SU-DHL-6 (cell line): Measurements from ENCODE around the gene OASL.

Experiments used
- H2AFZ ChIP-seq: fragments of 200-600 bp; sonication (generic); 2 replicates; pipeline ENCODE4 v1.6.1; 2014; ENCODE audit warnings: low read depth, mild to moderate bottlenecking, moderate library complexity, mixed read lengths, antibody characterized with exemption, low read length; ENCODE audit not compliant: severe bottlenecking
- H3F3A ChIP-seq: fragments of 200-600 bp; shearing (Covaris generic); 2 replicates; pipeline ENCODE4 v1.6.0; 2016; ENCODE audit warnings: antibody characterized with exemption, mild to moderate bottlenecking; ENCODE audit not compliant: insufficient read depth
- H3K27ac ChIP-seq: fragments of 200-600 bp; sonication (generic); 2 replicates; pipeline ENCODE4 v1.5.1; 2016; ENCODE audit warnings: low read depth, mild to moderate bottlenecking, low read length, moderate library complexity, mixed read lengths
- H3K27me3 ChIP-seq: fragments of 200-600 bp; sonication (generic), shearing (Covaris generic); 2 replicates; pipeline ENCODE4 v1.6.0; 2014; ENCODE audit warnings: mild to moderate bottlenecking, low read length
- H3K36me3 ChIP-seq: fragments of 200-600 bp; sonication (generic); 2 replicates; pipeline ENCODE4 v1.6.1; 2014; ENCODE audit warnings: mild to moderate bottlenecking, low read length, mixed read lengths
- H3K4me2 ChIP-seq: fragments of 300-600, 200-600 bp; shearing (Covaris generic), sonication (generic); 2 replicates; pipeline ENCODE4 v1.6.0; 2014; ENCODE audit warnings: low read length, low read depth, mild to moderate bottlenecking; ENCODE audit not compliant: poor library complexity, severe bottlenecking
- H3K4me3 ChIP-seq: fragments of 200-600 bp; sonication (generic); 2 replicates; pipeline ENCODE4 v1.5.1; 2014; ENCODE audit warnings: antibody characterized with exemption, low read length, mild to moderate bottlenecking, mixed read lengths; ENCODE audit not compliant: insufficient read depth, poor library complexity, severe bottlenecking
- H3K79me2 ChIP-seq: fragments of 200-600 bp; sonication (generic); 2 replicates; pipeline ENCODE4 v1.6.1; 2014; ENCODE audit warnings: mild to moderate bottlenecking, low read length, moderate library complexity; ENCODE audit not compliant: insufficient read depth
- H3K9ac ChIP-seq: fragments of 200-600 bp; sonication (generic); 2 replicates; pipeline ENCODE4 v1.7.0; 2014; ENCODE audit warnings: mild to moderate bottlenecking, low read length
- H3K9me2 ChIP-seq: fragments of 200-600 bp; sonication (generic); replicated peaks from 2 replicates; pipeline ENCODE4 v1.6.1; 2014; ENCODE audit warnings: low read length; ENCODE audit not compliant: insufficient read depth
- H3K9me3 ChIP-seq: fragments of 200-600 bp; sonication (generic); 2 replicates; pipeline ENCODE4 v1.6.1; 2014; ENCODE audit warnings: low read length, mixed read lengths; ENCODE audit not compliant: insufficient read depth
- H4K20me1 ChIP-seq: fragments of 200-600 bp; sonication (generic); 2 replicates; pipeline ENCODE4 v1.6.1; 2014; ENCODE audit warnings: low read depth, mild to moderate bottlenecking, antibody characterized with exemption, low read length, moderate library complexity, mixed read lengths
- EZH2phosphoT487 ChIP-seq: fragments of 200-600 bp; sonication (generic), shearing (Covaris generic); conservative IDR thresholded peaks from 2 replicates; pipeline ENCODE4 v1.6.1; 2018; ENCODE audit warnings: mild to moderate bottlenecking, antibody characterized with exemption, low read length, moderate library complexity, mixed read lengths
- TF ChIP-seq, protein P1 (sequence below): fragments of 200-600 bp; sonication (generic); IDR thresholded peaks from one replicate; pipeline ENCODE4 v1.5.1; 2017; ENCODE audit warnings: antibody characterized with exemption, mild to moderate bottlenecking, low read length, moderate library complexity; ENCODE audit not compliant: insufficient read depth, poor library complexity, severe bottlenecking

Gene OASL

DNA sequence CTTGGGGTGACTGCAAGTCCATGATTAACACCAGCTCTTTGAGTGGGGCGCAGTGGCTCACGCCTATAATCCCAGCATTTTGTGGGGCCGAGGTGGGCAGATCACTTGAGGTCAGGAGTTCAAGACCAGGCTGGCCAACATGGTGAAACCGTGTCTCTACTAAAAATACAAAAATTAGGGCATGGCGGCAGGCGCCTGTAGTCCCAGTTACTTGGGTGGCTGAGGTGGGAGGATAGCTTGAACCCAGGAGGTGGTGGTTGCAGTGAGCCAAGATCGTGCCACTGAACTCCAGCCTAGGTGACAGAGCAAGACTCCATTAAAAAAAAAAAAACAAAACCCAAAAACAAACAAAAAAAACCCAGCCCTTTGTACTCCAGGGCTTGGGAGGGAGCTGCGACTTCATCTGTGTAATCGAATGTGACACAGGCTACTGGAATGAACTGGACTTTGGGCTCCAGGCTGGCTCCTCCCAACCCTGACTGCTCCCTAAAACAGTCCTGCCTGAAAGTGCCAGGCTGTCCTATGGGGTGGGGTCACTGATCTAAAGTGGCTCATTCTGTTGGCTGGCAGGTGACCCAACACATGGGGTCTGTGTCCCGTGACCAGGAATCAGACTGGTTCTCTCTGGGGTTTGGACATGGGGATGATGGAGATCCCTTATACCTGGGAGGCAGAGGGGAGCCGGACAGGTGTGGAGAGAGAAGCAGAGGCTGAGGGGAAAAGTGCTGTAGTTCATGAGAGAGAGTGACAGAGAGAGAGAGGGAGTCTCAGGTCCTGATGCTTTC is 13.4 kb downstream of the OASL start:
- no peak for TF ChIP-seq EZH2phosphoT487
- TF ChIP-seq, protein P1, sequence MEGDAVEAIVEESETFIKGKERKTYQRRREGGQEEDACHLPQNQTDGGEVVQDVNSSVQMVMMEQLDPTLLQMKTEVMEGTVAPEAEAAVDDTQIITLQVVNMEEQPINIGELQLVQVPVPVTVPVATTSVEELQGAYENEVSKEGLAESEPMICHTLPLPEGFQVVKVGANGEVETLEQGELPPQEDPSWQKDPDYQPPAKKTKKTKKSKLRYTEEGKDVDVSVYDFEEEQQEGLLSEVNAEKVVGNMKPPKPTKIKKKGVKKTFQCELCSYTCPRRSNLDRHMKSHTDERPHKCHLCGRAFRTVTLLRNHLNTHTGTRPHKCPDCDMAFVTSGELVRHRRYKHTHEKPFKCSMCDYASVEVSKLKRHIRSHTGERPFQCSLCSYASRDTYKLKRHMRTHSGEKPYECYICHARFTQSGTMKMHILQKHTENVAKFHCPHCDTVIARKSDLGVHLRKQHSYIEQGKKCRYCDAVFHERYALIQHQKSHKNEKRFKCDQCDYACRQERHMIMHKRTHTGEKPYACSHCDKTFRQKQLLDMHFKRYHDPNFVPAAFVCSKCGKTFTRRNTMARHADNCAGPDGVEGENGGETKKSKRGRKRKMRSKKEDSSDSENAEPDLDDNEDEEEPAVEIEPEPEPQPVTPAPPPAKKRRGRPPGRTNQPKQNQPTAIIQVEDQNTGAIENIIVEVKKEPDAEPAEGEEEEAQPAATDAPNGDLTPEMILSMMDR, result no peak
- Histone ChIP-seq H4K20me1 (no peaks in the 10 kb centered on the region), H3K4me2 (no peak overlapping the region), H3K9ac (no peak overlapping the region), H2AFZ (no peak overlapping the region), H3K36me3 (no peaks in the 10 kb centered on the region), H3K9me3 (no peaks in the 10 kb centered on the region), H3K27ac (no peak overlapping the region), H3K27me3 (no peaks in the 10 kb centered on the region), H3K79me2 (no peaks in the 10 kb centered on the region), H3K9me2 (no peaks in the 10 kb centered on the region), H3F3A (no peaks in the 10 kb centered on the region), H3K4me3 (no peak overlapping the region)

GRCh38 chr12:121023799-121024198 is 15.2 kb downstream of the OASL start:
- Histone ChIP-seq H3K9me2 (no peaks in the 10 kb centered on the region), H3K36me3 (no peaks in the 10 kb centered on the region), H3K9ac (no peak overlapping the region), H4K20me1 (no peaks in the 10 kb centered on the region), H3K27ac (no peak overlapping the region), H3K4me2 (no peak overlapping the region), H3K27me3 (no peaks in the 10 kb centered on the region), H3K4me3 (no peak overlapping the region), H3K9me3 (no peaks in the 10 kb centered on the region), H3F3A (no peaks in the 10 kb centered on the region), H2AFZ (no peak overlapping the region), H3K79me2 (no peaks in the 10 kb centered on the region)
- TF ChIP-seq, protein P1, result no peak
- no peak for TF ChIP-seq EZH2phosphoT487

DNA sequence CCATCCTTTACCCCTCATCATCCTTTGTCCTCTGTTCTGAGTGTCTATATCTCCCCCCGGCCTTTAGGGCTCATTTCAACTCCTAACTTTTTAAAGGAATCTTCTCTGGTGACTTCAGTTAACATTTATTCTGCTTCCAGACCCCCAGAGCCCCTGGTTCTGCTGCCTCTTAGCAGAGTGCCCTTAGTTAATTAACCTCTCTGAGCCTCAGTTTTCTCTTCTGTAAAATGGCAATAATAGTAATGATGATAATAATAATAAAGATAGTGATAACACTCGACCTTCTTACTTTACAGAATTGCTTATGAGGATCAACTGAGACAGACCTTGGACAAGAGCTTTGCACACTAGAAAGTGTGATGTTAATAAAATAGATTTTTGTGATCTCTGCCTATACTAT is 16.3 kb downstream of the OASL start:
- no peak overlapping the region for H2AFZ ChIP-seq
- H3F3A ChIP-seq, result no peaks in the 10 kb centered on the region
- no peaks in the 10 kb centered on the region for H3K9me2 ChIP-seq
- no peak overlapping the region for H3K9ac ChIP-seq
- no peaks in the 10 kb centered on the region for H3K9me3 ChIP-seq
- H4K20me1 ChIP-seq, result no peaks in the 10 kb centered on the region
- no peak overlapping the region for H3K27ac ChIP-seq
- H3K4me3 ChIP-seq, result no peak overlapping the region
- H3K79me2 ChIP-seq, result no peaks in the 10 kb centered on the region
- H3K27me3 ChIP-seq, result no peaks in the 10 kb centered on the region
- H3K4me2 ChIP-seq, result no peak overlapping the region
- H3K36me3 ChIP-seq, result no peaks in the 10 kb centered on the region
- no peak for TF ChIP-seq EZH2phosphoT487
- TF ChIP-seq, protein P1, result no peak
